Stimulated activated CD8-positive, alpha-beta memory T cell treated with anti-CD3 and anti-CD28 coated beads, Interleukin-15, amount 100 ng/mL, for 48 hours (primary cell): Measurements from ENCODE around the gene APBA3.

ENCODE experiments used
- DNase-seq, 2 donors: peaks; one replicate each; pipeline ENCODE4 v3.0.0-alpha.2; 2020; ENCODE audit warnings: low read depth in 2 of 2

The APBA3 gene

GRCh38 chr19:3720349-3720917 lies 41.1 kb downstream of the APBA3 start:
- no peak for DNase-seq

- DNase-seq, result no peak
Measured at GRCh38 chr19:3719868-3720267, 41.6 kb downstream of the APBA3 start.

- DNase-seq, result no peak
Measured at GRCh38 chr19:3716147-3716668, 45.3 kb downstream of the APBA3 start.

GRCh38 chr19:3712663-3713611 lies 48.6 kb downstream of the APBA3 start:
- DNase-seq, result no peak

GRCh38 chr19:3710265-3710812 lies 51.2 kb downstream of the APBA3 start:
- DNase-seq, result no peak

- no peak for DNase-seq
Measured at GRCh38 chr19:3708207-3708931, 53.1 kb downstream of the APBA3 start, which contains the start of gene TJP3. TJP3 (plus strand) TSS chr19:3708384; CDS start chr19:3728433, 20,049 bp downstream.

GRCh38 chr19:3707868-3708206 lies 53.7 kb downstream of the APBA3 start:
- DNase-seq, result no peak

- DNase-seq, result no peak
Measured at GRCh38 chr19:3701200-3701599, 60.3 kb downstream of the APBA3 start.
